ENCODE data around the gene DNAH5.

GRCh38 chr5:13708906-13709305 lies 235.6 kb downstream of the DNAH5 start:
- TF ChIP-seq, protein P1, sequence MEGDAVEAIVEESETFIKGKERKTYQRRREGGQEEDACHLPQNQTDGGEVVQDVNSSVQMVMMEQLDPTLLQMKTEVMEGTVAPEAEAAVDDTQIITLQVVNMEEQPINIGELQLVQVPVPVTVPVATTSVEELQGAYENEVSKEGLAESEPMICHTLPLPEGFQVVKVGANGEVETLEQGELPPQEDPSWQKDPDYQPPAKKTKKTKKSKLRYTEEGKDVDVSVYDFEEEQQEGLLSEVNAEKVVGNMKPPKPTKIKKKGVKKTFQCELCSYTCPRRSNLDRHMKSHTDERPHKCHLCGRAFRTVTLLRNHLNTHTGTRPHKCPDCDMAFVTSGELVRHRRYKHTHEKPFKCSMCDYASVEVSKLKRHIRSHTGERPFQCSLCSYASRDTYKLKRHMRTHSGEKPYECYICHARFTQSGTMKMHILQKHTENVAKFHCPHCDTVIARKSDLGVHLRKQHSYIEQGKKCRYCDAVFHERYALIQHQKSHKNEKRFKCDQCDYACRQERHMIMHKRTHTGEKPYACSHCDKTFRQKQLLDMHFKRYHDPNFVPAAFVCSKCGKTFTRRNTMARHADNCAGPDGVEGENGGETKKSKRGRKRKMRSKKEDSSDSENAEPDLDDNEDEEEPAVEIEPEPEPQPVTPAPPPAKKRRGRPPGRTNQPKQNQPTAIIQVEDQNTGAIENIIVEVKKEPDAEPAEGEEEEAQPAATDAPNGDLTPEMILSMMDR (IDR thresholded peaks at IDR 0.05) = no peak
- no peak for TF ChIP-seq EZH2 (IDR thresholded peaks at IDR 0.05; ENCODE audit: borderline replicate concordance, insufficient read depth, low read depth, low read length, poor library complexity, severe bottlenecking)
